NT2/D1 (cell line): Measurements from ENCODE around the gene GJA5.

ENCODE experiments used
- DNase-seq: peaks from one replicate; pipeline ENCODE4 v3.0.0-alpha.2; 2011; ENCODE audit warnings: low read depth, low spot score
- H3K27me3 ChIP-seq: 2 replicates; pipeline ENCODE4 v1.6.0; 2011; ENCODE audit warnings: mild to moderate bottlenecking; ENCODE audit not compliant: insufficient read length, insufficient read depth
- H3K36me3 ChIP-seq: 2 replicates; pipeline ENCODE4 v1.6.1; 2011; ENCODE audit warnings: mild to moderate bottlenecking, low read length, mixed read lengths; ENCODE audit not compliant: insufficient read depth, insufficient read length
- H3K4me1 ChIP-seq: 2 replicates; pipeline ENCODE4 v1.5.1; 2011; ENCODE audit not compliant: insufficient read depth, insufficient read length
- H3K4me3 ChIP-seq: 2 replicates; pipeline ENCODE4 v1.5.1; 2011; ENCODE audit warnings: low read depth; ENCODE audit not compliant: insufficient read length
- H3K9ac ChIP-seq: 2 replicates; pipeline ENCODE4 v1.6.0; 2011; ENCODE audit warnings: low read depth; ENCODE audit not compliant: insufficient read length
- H3K9me3 ChIP-seq: 2 replicates; pipeline ENCODE4 v1.5.1; 2011; ENCODE audit warnings: mild to moderate bottlenecking, low read length; ENCODE audit not compliant: insufficient read depth
- SUZ12 ChIP-seq: IDR thresholded peaks from 2 replicates; pipeline ENCODE4 v1.6.1; 2011; ENCODE audit not compliant: insufficient read length, insufficient read depth; ENCODE audit errors: extremely low read depth
- YY1 ChIP-seq: IDR thresholded peaks from 2 replicates; pipeline ENCODE4 v1.6.1; 2011; ENCODE audit not compliant: insufficient read length, insufficient read depth
- ZNF274 ChIP-seq: IDR thresholded peaks from 2 replicates; pipeline ENCODE4 v1.6.1; 2011; ENCODE audit warnings: mild to moderate bottlenecking, low read depth, low read length

The GJA5 gene

DNA sequence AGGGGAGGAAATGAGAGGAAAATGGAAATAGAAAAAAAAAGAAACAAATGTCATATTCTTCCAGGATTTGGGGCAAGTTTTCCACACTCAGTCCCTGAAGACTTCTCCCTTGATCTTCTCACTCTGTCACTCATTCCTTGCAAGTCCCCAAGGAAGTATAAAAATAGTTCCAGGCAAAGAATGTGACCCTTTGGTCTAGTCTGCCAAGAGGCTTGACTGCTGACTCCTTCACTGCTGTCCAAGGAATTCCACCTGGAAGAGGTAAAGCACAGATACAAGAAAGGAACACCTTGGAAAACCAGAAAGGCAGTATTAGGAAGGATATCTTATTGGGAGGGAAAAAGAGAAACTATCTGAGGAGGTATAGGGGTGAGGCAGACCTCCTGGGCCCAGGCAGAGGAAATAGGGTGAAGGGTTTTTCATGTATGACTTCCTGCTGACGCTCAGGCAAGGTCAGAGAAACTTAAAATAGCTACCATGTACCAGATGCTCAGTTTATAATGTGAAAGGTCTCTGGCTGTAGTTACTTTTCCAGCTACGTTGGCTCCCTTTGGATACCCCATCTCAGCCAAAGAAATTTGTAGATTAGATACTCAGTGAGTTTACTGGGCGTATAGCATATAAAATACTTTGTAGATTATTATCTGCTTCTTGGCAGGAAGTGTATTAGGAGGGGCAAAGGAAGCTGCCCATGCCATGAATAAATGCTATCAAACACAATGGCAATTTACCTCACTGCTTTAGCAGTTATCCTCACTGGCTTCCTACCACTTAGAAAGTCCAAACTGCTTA lies 2.0 kb upstream of the GJA5 start:
- no peaks in the 10 kb centered on the region for H3K27me3 ChIP-seq
- no peaks in the 10 kb centered on the region for H3K36me3 ChIP-seq
- H3K4me1 ChIP-seq, result peaks cover 5% of the 10 kb centered on the region
- TF ChIP-seq YY1 (no peak), SUZ12 (no peak), ZNF274 (no peak)
- H3K4me3 ChIP-seq, result no peak overlapping the region
- no peaks in the 10 kb centered on the region for H3K9me3 ChIP-seq
- no peak for DNase-seq
- no peak overlapping the region for H3K9ac ChIP-seq

- no peak overlapping the region for H3K4me3 ChIP-seq
- TF ChIP-seq ZNF274, result no peak
- no peak for TF ChIP-seq SUZ12
- no peak for TF ChIP-seq YY1
- DNase-seq, result no peak
- no peaks in the 10 kb centered on the region for H3K36me3 ChIP-seq
- H3K9ac ChIP-seq, result no peak overlapping the region
- no peaks in the 10 kb centered on the region for H3K9me3 ChIP-seq
- no peaks in the 10 kb centered on the region for H3K27me3 ChIP-seq
- H3K4me1 ChIP-seq, result peaks cover 5% of the 10 kb centered on the region
These were observed 1.9 kb downstream of the GJA5 start for GRCh38 chr1:147758379-147759100.

DNA sequence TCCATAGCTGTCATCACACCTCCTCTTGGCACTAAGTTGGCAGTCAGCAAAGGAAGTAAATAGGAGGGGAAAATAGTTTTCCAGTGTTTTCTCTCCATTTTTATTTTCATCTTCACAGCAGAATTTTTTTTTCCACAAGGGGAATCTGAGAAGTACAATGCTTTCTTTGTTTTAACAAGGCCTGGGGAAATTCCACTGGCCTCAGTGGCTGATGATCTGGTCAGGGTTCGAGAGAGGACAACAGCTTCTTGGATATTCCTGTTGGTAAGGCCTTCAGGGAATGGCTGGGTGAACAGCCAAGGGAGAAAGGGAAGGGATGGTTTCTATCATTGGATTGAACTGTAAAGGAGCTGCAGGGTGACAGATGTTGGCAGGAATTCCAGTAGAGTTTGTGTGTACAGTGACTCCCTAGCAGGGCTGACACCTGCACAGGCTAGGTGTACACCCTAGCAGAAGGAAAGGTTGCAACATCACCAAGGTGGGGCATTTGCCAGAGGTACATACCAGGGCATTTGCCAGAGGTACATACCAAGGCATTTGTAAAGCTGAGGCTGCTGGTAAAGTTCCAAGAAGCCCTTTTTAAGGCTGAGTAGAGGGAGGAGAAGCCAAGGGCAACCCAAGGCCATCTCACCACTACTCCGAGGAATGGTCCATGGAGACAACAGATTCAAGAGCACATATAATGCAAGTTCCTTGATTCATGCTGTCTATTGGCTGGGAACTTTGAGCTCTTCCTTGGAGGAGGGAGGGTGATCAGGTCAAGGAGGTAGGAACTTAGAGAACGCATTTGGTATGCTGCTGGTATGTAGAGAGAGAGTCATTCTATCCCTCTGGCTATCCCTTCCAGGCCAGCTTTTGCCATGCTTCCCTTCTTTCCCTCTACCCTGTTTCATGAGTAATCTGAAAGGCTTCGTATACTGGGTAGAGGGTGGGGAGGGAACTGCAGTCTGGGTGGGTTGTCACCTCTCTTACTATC lies 3.1 kb downstream of the GJA5 start:
- Histone ChIP-seq H3K4me3 (no peak overlapping the region), H3K9me3 (no peaks in the 10 kb centered on the region), H3K9ac (no peak overlapping the region), H3K27me3 (no peaks in the 10 kb centered on the region), H3K4me1 (peaks cover 10% of the 10 kb centered on the region), H3K36me3 (no peaks in the 10 kb centered on the region)
- no peak for DNase-seq
- TF ChIP-seq SUZ12, result no peak
- no peak for TF ChIP-seq YY1
- no peak for TF ChIP-seq ZNF274

GRCh38 chr1:147756341-147756740 lies 4.1 kb downstream of the GJA5 start:
- Histone ChIP-seq H3K27me3 (no peaks in the 10 kb centered on the region), H3K4me3 (no peak overlapping the region), H3K36me3 (no peaks in the 10 kb centered on the region), H3K4me1 (peaks cover 10% of the 10 kb centered on the region), H3K9ac (no peak overlapping the region), H3K9me3 (no peaks in the 10 kb centered on the region)
- TF ChIP-seq ZNF274 (no peak), YY1 (no peak), SUZ12 (no peak)
- DNase-seq, result no peak

GRCh38 chr1:147754661-147755060 lies 5.7 kb downstream of the GJA5 start:
- no peak overlapping the region for H3K9ac ChIP-seq
- H3K4me3 ChIP-seq, result no peak overlapping the region
- no peak for DNase-seq
- H3K36me3 ChIP-seq, result no peaks in the 10 kb centered on the region
- peaks cover 5% of the 10 kb centered on the region for H3K4me1 ChIP-seq
- no peaks in the 10 kb centered on the region for H3K9me3 ChIP-seq
- no peaks in the 10 kb centered on the region for H3K27me3 ChIP-seq
- TF ChIP-seq SUZ12 (no peak), YY1 (no peak), ZNF274 (no peak)

DNA sequence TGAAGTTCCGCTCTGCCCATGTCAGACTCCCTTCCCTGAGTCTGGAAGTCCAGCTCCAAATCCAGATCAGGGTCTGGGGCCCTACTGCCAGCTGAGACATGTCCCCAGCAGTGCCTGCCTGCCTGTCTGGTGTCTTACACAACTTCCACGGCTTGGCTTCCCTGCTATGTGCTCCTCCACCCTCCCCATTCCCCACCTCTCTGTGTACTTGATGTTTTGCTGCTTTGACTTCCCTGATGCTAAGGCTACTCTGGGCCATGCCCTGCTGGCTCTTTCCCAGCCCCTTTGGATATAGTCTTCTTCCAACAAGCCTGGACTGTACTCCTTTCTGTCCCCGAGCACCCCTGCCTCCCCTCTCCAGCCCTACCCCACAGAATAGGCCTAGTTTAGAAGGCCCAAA lies 7.3 kb downstream of the GJA5 start:
- no peak for TF ChIP-seq ZNF274
- no peak for TF ChIP-seq YY1
- TF ChIP-seq SUZ12, result no peak
- no peak overlapping the region for H3K4me3 ChIP-seq
- no peaks in the 10 kb centered on the region for H3K36me3 ChIP-seq
- H3K9me3 ChIP-seq, result no peaks in the 10 kb centered on the region
- no peak for DNase-seq
- peaks cover 5% of the 10 kb centered on the region for H3K4me1 ChIP-seq
- H3K9ac ChIP-seq, result no peak overlapping the region
- no peaks in the 10 kb centered on the region for H3K27me3 ChIP-seq

GRCh38 chr1:147752511-147752910 lies 7.9 kb downstream of the GJA5 start:
- H3K4me3 ChIP-seq, result no peak overlapping the region
- TF ChIP-seq ZNF274 (no peak), YY1 (no peak), SUZ12 (no peak)

More at GRCh38 chr1:147752511-147752910, 7.9 kb downstream of the GJA5 start:
- no peaks in the 10 kb centered on the region for H3K36me3 ChIP-seq
- H3K4me1 ChIP-seq, result peaks cover 5% of the 10 kb centered on the region
- no peak for DNase-seq
- no peak overlapping the region for H3K9ac ChIP-seq
- H3K27me3 ChIP-seq, result no peaks in the 10 kb centered on the region
- H3K9me3 ChIP-seq, result no peaks in the 10 kb centered on the region
